Smooth muscle cell (in vitro differentiated cells): ENCODE results near the gene ASIC2. TPM values are rescaled to one million over a fixed set of nuclear protein-coding genes. Genes with fewer than 3 reads are reported as not detected.
A peak's percentile ranks its signal among the peaks of the same experiment; 100 is the strongest.

Experiments
- DNase-seq: peaks from one replicate; lab custom pipeline; 2025; ENCODE audit not compliant: unreplicated experiment; lab: John Stamatoyannopoulos, UW
- H2AFZ ChIP-seq: fragments of 200-600 bp; sonication (generic); 2 replicates; pipeline ENCODE4 v1.6.0; 2016; ENCODE audit warnings: antibody characterized with exemption, low read depth, mild to moderate bottlenecking
- H3F3A ChIP-seq: fragments of 200-600 bp; sonication (generic); 2 replicates; pipeline ENCODE4 v1.6.0; 2017; ENCODE audit warnings: antibody characterized with exemption, low read depth
- H3K27ac ChIP-seq: fragments of 200-600 bp; sonication (generic); 2 replicates; pipeline ENCODE4 v1.5.1; 2016; ENCODE audit warnings: low read depth, mild to moderate bottlenecking
- H3K27me3 ChIP-seq: fragments of 200-600 bp; sonication (generic); 2 replicates; pipeline ENCODE4 v1.6.1; 2016; ENCODE audit warnings: low read depth, mild to moderate bottlenecking
- H3K36me3 ChIP-seq: fragments of 200-600 bp; sonication (generic); 2 replicates; pipeline ENCODE4 v1.5.1; 2016; ENCODE audit warnings: low read depth
- H3K4me1 ChIP-seq: fragments of 200-600 bp; sonication (generic); 2 replicates; pipeline ENCODE4 v1.5.1; 2016; ENCODE audit warnings: low read depth
- H3K4me2 ChIP-seq: fragments of 200-600 bp; sonication (generic); 2 replicates; pipeline ENCODE4 v1.6.0; 2016; ENCODE audit warnings: mild to moderate bottlenecking
- H3K4me3 ChIP-seq: fragments of 200-600 bp; sonication (generic); 2 replicates; pipeline ENCODE4 v1.5.1; 2016; ENCODE audit warnings: mild to moderate bottlenecking
- H3K79me2 ChIP-seq: fragments of 200-600 bp; sonication (generic); 2 replicates; pipeline ENCODE4 v1.6.0; 2016; ENCODE audit warnings: low read depth, mild to moderate bottlenecking
- H3K9ac ChIP-seq: fragments of 200-600 bp; sonication (generic); 2 replicates; pipeline ENCODE4 v1.6.0; 2016; ENCODE audit warnings: low read depth
- H3K9me3 ChIP-seq: fragments of 200-600 bp; sonication (generic); replicated peaks from 2 replicates; pipeline ENCODE4 v1.5.1; 2016; ENCODE audit warnings: low read depth
- H4K20me1 ChIP-seq: fragments of 200-600 bp; sonication (generic); 2 replicates; pipeline ENCODE4 v1.6.0; 2016; ENCODE audit warnings: low read depth
- WGBS: methylation state at CpG from one replicate; pipeline ENCODE4 v1.1.7; 2016; ENCODE audit warnings: low lambda C conversion rate; 5-methylcytosine and 5-hydroxymethylcytosine counted together
- polyA plus RNA-seq: library from polyadenylated mRNA; unstranded; fragments of >200 nt; fragmentation: Nextera tagmentation; extraction: Ambion mirVana; gene quantifications from 2 replicates; pipeline ENCODE4 v1.2.1, GENCODE V29; 2016
- total RNA-seq: library from RNA; depleted of rRNA; stranded (reverse); fragments of >200 nt; gene quantifications from 2 replicates; pipeline ENCODE4 v1.2.3, GENCODE V29; 2014
- TF ChIP-seq, protein P1 (sequence below): fragments of 200-600 bp; sonication (generic); IDR thresholded peaks from 2 replicates; pipeline ENCODE4 v1.5.1; 2017; ENCODE audit warnings: borderline replicate concordance, mild to moderate bottlenecking, antibody characterized with exemption; ENCODE audit not compliant: insufficient read depth, poor library complexity, severe bottlenecking

The ASIC2 gene
- total and polyA plus RNA-seq, 2 experiments from 2014 or later = 0.18 to 0.23 TPM

- no peak overlapping the region for H3K9ac ChIP-seq
- H3K4me2 ChIP-seq = no peak overlapping the region
- no peaks in the 10 kb centered on the region for H3F3A ChIP-seq
- no peaks in the 10 kb centered on the region for H3K4me1 ChIP-seq
- H4K20me1 ChIP-seq = no peaks in the 10 kb centered on the region
- H3K9me3 ChIP-seq = no peaks in the 10 kb centered on the region
- no peak overlapping the region for H3K4me3 ChIP-seq
- no peaks in the 10 kb centered on the region for H3K79me2 ChIP-seq
- H2AFZ ChIP-seq = no peak overlapping the region
- no peak overlapping the region for H3K27ac ChIP-seq
- H3K27me3 ChIP-seq = peaks cover 9% of the 10 kb centered on the region
- H3K36me3 ChIP-seq = no peaks in the 10 kb centered on the region
- TF ChIP-seq, protein P1, sequence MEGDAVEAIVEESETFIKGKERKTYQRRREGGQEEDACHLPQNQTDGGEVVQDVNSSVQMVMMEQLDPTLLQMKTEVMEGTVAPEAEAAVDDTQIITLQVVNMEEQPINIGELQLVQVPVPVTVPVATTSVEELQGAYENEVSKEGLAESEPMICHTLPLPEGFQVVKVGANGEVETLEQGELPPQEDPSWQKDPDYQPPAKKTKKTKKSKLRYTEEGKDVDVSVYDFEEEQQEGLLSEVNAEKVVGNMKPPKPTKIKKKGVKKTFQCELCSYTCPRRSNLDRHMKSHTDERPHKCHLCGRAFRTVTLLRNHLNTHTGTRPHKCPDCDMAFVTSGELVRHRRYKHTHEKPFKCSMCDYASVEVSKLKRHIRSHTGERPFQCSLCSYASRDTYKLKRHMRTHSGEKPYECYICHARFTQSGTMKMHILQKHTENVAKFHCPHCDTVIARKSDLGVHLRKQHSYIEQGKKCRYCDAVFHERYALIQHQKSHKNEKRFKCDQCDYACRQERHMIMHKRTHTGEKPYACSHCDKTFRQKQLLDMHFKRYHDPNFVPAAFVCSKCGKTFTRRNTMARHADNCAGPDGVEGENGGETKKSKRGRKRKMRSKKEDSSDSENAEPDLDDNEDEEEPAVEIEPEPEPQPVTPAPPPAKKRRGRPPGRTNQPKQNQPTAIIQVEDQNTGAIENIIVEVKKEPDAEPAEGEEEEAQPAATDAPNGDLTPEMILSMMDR = no peak
- 94% methylated on average over 3 of the region's 3 CpGs for WGBS
- no peak for DNase-seq
Measured at GRCh38 chr17:33220036-33220435, 73.1 kb downstream of the ASIC2 start.

GRCh38 chr17:33218698-33219601 lies 74.1 kb downstream of the ASIC2 start:
- H4K20me1 ChIP-seq = no peaks in the 10 kb centered on the region
- H3K9ac ChIP-seq = no peak overlapping the region
- H3K4me2 ChIP-seq = peak overlapping the region; percentile 51
- H3K4me3 ChIP-seq = no peak overlapping the region
- TF ChIP-seq, protein P1 = no peak
- H2AFZ ChIP-seq = no peak overlapping the region
- WGBS = 66% methylated on average over 12 of the region's 12 CpGs
- H3F3A ChIP-seq = no peaks in the 10 kb centered on the region
- no peaks in the 10 kb centered on the region for H3K9me3 ChIP-seq
- H3K4me1 ChIP-seq = no peaks in the 10 kb centered on the region
- no peaks in the 10 kb centered on the region for H3K36me3 ChIP-seq
- DNase-seq = no peak
- no peak overlapping the region for H3K27ac ChIP-seq
- H3K27me3 ChIP-seq = no peaks in the 10 kb centered on the region
- no peaks in the 10 kb centered on the region for H3K79me2 ChIP-seq

- Histone ChIP-seq H3K79me2 (no peaks in the 10 kb centered on the region), H3K9ac (no peak overlapping the region), H3K27me3 (peaks cover 5% of the 10 kb centered on the region), H3K9me3 (no peaks in the 10 kb centered on the region), H3F3A (no peaks in the 10 kb centered on the region), H3K4me3 (no peak overlapping the region), H3K36me3 (no peaks in the 10 kb centered on the region), H3K4me2 (no peak overlapping the region), H2AFZ (no peak overlapping the region), H4K20me1 (no peaks in the 10 kb centered on the region), H3K4me1 (no peaks in the 10 kb centered on the region), H3K27ac (no peak overlapping the region)
- TF ChIP-seq, protein P1 = no peak
- DNase-seq = no peak
- 87% methylated on average over 9 of the region's 9 CpGs for WGBS
Measured at GRCh38 chr17:33217891-33218290, 75.2 kb downstream of the ASIC2 start.
